Measurements from ENCODE around the gene PCDH15.

Gene PCDH15

GRCh38 chr10:54342058-54342457, 459.0 kb downstream of the PCDH15 start:
- no peak for FAIRE-seq

GRCh38 chr10:54335296-54335695, 465.7 kb downstream of the PCDH15 start:
- FAIRE-seq: no peak

GRCh38 chr10:54319341-54319740, 481.7 kb downstream of the PCDH15 start:
- FAIRE-seq: no peak

- no peak for FAIRE-seq
These were observed 482.6 kb downstream of the PCDH15 start for GRCh38 chr10:54318470-54318869.

- FAIRE-seq: no peak
These were observed 486.6 kb downstream of the PCDH15 start for GRCh38 chr10:54314430-54314829.

GRCh38 chr10:54284526-54285193, 516.4 kb downstream of the PCDH15 start:
- FAIRE-seq: no peak

- FAIRE-seq: no peak
These were observed 519.0 kb downstream of the PCDH15 start for GRCh38 chr10:54282012-54282411.

- no peak for FAIRE-seq
These were observed 534.6 kb downstream of the PCDH15 start for GRCh38 chr10:54266395-54266794.

- FAIRE-seq: no peak
These were observed 538.3 kb downstream of the PCDH15 start for GRCh38 chr10:54262726-54263125.

GRCh38 chr10:54259104-54259503, 541.9 kb downstream of the PCDH15 start:
- no peak for FAIRE-seq

GRCh38 chr10:54234832-54235231, 566.2 kb downstream of the PCDH15 start:
- no peak for FAIRE-seq

- FAIRE-seq: no peak
These were observed 597.6 kb downstream of the PCDH15 start for GRCh38 chr10:54203401-54203800.

- FAIRE-seq: no peak
These were observed 603.0 kb downstream of the PCDH15 start for GRCh38 chr10:54198051-54198450.

- FAIRE-seq: no peak
These were observed 606.2 kb downstream of the PCDH15 start for GRCh38 chr10:54194806-54195205.

- no peak for FAIRE-seq
These were observed 641.1 kb downstream of the PCDH15 start for GRCh38 chr10:54159924-54160323.

GRCh38 chr10:54148508-54148907, 652.5 kb downstream of the PCDH15 start:
- FAIRE-seq: no peak

- peak; percentile 57 for FAIRE-seq
These were observed 661.1 kb downstream of the PCDH15 start for GRCh38 chr10:54139819-54140428.

- no peak for FAIRE-seq
These were observed 663.6 kb downstream of the PCDH15 start for GRCh38 chr10:54137396-54137795.

- peak; percentile 25 for FAIRE-seq
These were observed 667.8 kb downstream of the PCDH15 start for GRCh38 chr10:54133203-54133602.

- no peak for FAIRE-seq
These were observed 669.2 kb downstream of the PCDH15 start for GRCh38 chr10:54131833-54132232.

- no peak for FAIRE-seq
These were observed 670.6 kb downstream of the PCDH15 start for GRCh38 chr10:54130394-54130793.

GRCh38 chr10:54125098-54125747, 675.8 kb downstream of the PCDH15 start:
- no peak for FAIRE-seq

- FAIRE-seq: no peak
These were observed 676.7 kb downstream of the PCDH15 start for GRCh38 chr10:54124209-54124885.

GRCh38 chr10:54120806-54121205, 680.2 kb downstream of the PCDH15 start:
- no peak for FAIRE-seq

All from A204.1 (cell line).